PFSK-1 (cell line): Measurements from ENCODE around the gene RCVRN.

Experiments used
- FOXP2 ChIP-seq: optimal IDR thresholded peaks from 2 replicates; pipeline ENCODE3; 2011; ENCODE audit warnings: borderline replicate concordance, control low read depth, inconsistent platforms; ENCODE audit not compliant: insufficient read depth; ENCODE audit errors: extremely low read length, extremely low read depth
- POLR2AphosphoS5 ChIP-seq: IDR thresholded peaks from 2 replicates; pipeline ENCODE4 v1.6.1; 2012; ENCODE audit warnings: low read depth, mild to moderate bottlenecking, control low read depth, low read length, moderate library complexity
- SIN3A ChIP-seq: IDR thresholded peaks from 2 replicates; pipeline ENCODE4 v1.6.1; 2012; ENCODE audit warnings: mild to moderate bottlenecking, low read length, moderate library complexity, borderline replicate concordance; ENCODE audit not compliant: insufficient read depth
- TAF1 ChIP-seq: IDR thresholded peaks from 2 replicates; pipeline ENCODE4 v1.6.1; 2012; ENCODE audit warnings: low read length, control low read depth, borderline replicate concordance; ENCODE audit not compliant: insufficient read depth
- TF ChIP-seq, protein P1 (sequence below), 2 experiments: IDR thresholded peaks; 2 replicates each; pipeline versions ENCODE4 v1.6.1 to v1.8.0; 2011 to 2012; ENCODE audit warnings: low read depth in 2 of 2, low read length in 2 of 2, control low read depth in 1 of 2, inconsistent platforms in 1 of 2, mild to moderate bottlenecking in 1 of 2, moderate library complexity in 1 of 2; ENCODE audit not compliant: insufficient read depth in 1 of 2

Gene RCVRN

GRCh38 chr17:9880582-9880999 is 24.5 kb downstream of the RCVRN start:
- TF ChIP-seq SIN3A: no peak
- TF ChIP-seq, protein P1, sequence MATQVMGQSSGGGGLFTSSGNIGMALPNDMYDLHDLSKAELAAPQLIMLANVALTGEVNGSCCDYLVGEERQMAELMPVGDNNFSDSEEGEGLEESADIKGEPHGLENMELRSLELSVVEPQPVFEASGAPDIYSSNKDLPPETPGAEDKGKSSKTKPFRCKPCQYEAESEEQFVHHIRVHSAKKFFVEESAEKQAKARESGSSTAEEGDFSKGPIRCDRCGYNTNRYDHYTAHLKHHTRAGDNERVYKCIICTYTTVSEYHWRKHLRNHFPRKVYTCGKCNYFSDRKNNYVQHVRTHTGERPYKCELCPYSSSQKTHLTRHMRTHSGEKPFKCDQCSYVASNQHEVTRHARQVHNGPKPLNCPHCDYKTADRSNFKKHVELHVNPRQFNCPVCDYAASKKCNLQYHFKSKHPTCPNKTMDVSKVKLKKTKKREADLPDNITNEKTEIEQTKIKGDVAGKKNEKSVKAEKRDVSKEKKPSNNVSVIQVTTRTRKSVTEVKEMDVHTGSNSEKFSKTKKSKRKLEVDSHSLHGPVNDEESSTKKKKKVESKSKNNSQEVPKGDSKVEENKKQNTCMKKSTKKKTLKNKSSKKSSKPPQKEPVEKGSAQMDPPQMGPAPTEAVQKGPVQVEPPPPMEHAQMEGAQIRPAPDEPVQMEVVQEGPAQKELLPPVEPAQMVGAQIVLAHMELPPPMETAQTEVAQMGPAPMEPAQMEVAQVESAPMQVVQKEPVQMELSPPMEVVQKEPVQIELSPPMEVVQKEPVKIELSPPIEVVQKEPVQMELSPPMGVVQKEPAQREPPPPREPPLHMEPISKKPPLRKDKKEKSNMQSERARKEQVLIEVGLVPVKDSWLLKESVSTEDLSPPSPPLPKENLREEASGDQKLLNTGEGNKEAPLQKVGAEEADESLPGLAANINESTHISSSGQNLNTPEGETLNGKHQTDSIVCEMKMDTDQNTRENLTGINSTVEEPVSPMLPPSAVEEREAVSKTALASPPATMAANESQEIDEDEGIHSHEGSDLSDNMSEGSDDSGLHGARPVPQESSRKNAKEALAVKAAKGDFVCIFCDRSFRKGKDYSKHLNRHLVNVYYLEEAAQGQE (IDR thresholded peaks at IDR 0.05; ENCODE audit: insufficient read depth in 1 of 2, low read depth in 2 of 2, low read length in 2 of 2): no peak

DNA sequence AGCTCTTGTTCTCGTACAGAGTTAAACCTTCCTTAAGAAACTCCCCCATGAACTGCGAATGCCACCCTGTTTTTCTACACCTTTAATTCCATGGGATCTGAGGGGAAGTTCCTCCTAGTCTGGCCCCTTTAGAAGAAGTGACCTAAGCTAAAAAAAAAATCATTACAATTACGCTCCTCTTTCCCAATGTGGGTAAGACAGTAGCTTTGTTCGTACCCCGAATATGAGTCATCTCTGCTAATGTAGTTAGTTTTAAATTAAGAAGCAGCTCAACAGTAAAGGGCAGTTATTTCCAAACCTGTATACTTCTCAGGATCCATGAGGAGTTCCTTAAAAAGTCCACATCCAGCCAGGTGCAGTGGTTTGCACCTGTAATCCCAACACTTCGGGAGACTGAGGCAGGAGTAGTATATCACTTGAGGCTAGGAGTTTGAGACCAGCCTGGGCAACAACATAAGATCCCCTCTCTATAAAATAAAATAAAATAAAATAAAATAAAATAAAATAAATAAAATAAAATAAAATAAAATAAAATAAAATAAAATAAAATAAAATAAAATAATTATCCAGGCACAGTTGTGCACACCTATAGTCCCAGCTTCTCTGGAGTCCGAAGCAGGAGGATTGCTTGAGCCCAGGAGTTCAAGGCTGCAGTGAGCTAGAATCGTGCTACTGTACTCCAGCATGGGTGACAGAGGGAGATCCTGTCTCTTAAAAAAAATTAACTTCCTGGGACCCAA is 26.1 kb downstream of the RCVRN start:
- TF ChIP-seq FOXP2 (no peak), SIN3A (no peak), POLR2AphosphoS5 (no peak)
- TF ChIP-seq, protein P1 (IDR thresholded peaks at IDR 0.05; ENCODE audit: insufficient read depth in 1 of 2, low read depth in 2 of 2, low read length in 2 of 2): no peak

- TF ChIP-seq SIN3A: no peak
- TF ChIP-seq TAF1: no peak
- no peak for TF ChIP-seq FOXP2
- TF ChIP-seq, protein P1 (IDR thresholded peaks at IDR 0.05; ENCODE audit: insufficient read depth in 1 of 2, low read depth in 2 of 2, low read length in 2 of 2): no peak
- TF ChIP-seq POLR2AphosphoS5: no peak
Measured at GRCh38 chr17:9878356-9878755, 26.7 kb downstream of the RCVRN start.

DNA sequence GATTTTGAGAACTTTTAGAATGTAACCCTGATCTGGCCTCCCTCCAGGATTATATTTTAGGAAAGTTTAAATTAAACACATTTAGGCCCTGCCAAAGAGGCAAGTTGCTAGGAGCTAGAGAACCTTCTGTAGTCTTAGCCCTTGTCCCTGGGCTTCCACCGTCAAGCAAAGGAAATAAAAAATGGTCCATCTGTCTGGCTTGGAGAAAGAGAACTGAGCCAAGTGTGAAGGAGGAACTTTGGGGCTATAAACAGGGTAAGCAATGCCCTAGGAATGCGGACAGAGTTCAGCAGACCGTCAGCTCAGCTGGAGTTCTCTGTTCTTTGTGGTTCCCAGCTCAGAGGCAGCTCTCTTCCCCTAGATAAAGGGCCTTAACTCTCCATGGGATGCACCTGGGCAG is 29.6 kb downstream of the RCVRN start:
- TF ChIP-seq TAF1 (no peak), FOXP2 (no peak), POLR2AphosphoS5 (no peak), SIN3A (no peak)
- TF ChIP-seq, protein P1 (IDR thresholded peaks at IDR 0.05; ENCODE audit: insufficient read depth in 1 of 2, low read depth in 2 of 2, low read length in 2 of 2): no peak

DNA sequence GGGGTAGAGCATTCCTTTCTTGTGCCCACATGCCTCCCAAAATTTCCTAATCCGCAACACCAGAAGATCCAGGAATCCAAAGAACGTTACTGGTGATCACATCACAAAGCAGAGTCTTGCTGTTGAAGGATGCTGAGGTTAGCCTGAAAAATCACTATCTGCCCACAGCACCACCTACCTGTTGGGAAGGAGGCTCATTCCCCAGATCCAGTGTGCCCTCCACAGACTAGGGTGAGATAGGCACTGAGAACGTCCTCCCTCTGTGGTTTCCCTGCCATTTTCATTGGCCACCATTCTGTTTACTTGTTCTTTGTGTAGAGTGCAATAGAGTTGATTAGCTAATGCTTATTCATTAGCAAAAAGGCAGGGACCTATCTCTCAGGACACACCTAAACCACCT is 30.3 kb downstream of the RCVRN start:
- TF ChIP-seq TAF1 (no peak), FOXP2 (no peak)
